ENCODE data around the gene SLC35F5. TPM values are rescaled to one million over a fixed set of nuclear protein-coding genes. Genes with fewer than 3 reads are reported as not detected.

The SLC35F5 gene
- total and polyA plus RNA-seq, 2 experiments from 2014 or later = 10.9 to 30.5 TPM

- Mint-ChIP-seq H3K27me3 (ENCODE audit: insufficient read depth, low read depth, poor library complexity) (no peaks in the 10 kb centered on the region), H3K36me3 (ENCODE audit: low read depth) (no peaks in the 10 kb centered on the region)
- no peak overlapping the region for H3K4me3 ChIP-seq
These were observed 22.3 kb downstream of the SLC35F5 start for GRCh38 chr2:113734185-113734584.

DNA sequence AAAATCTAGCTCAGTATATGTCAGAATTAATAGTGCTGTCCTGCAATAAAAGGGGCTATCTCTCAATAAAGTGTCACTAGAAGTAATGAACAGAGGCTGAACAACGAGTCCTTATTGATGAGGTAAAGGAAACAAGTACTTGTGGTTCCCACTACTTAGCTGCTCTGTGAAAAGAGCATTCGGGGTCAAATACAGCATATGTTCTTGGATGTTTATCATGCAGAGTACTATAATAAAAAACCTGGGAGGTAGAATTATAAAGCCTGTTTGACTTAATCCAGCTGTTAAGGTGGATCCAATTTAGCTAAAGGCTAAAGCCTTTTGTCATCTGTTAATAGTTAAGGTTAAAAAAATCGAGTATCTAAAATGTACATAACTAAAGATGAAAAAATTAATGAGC lies 32.4 kb downstream of the SLC35F5 start:
- Mint-ChIP-seq H3K4me3 (no peak overlapping the region), H3K36me3 (ENCODE audit: low read depth) (peaks cover 3% of the 10 kb centered on the region; the same call in 1 of the 3 replicates), H3K27me3 (ENCODE audit: insufficient read depth, low read depth, poor library complexity) (peaks cover 3% of the 10 kb centered on the region), H3K9me3 (no peaks in the 10 kb centered on the region; the same call in 2 of the 3 replicates), H3K27ac (no peak overlapping the region), H3K4me1 (no peaks in the 10 kb centered on the region)
- no peak for ATAC-seq
- peaks cover 4% of the 10 kb centered on the region; the same call in 1 of the 2 replicates for H3K36me3 ChIP-seq (ENCODE audit: insufficient read depth)
- no peak overlapping the region for H3K4me3 ChIP-seq
- no peaks in the 10 kb centered on the region for H3F3A ChIP-seq (replicated peaks; ENCODE audit: low read depth)
- no peaks in the 10 kb centered on the region for H3K27me3 ChIP-seq (ENCODE audit: insufficient read depth)
- no peak overlapping the region for H2AFZ ChIP-seq
- H4K20me1 ChIP-seq (replicated peaks; ENCODE audit: insufficient read depth) = no peaks in the 10 kb centered on the region; the same call in 1 of the 2 replicates
- no peak overlapping the region for H3K4me2 ChIP-seq
- H3K79me2 ChIP-seq (replicated peaks; ENCODE audit: insufficient read depth) = no peaks in the 10 kb centered on the region
- H3K4me1 ChIP-seq (ENCODE audit: insufficient read depth) = no peaks in the 10 kb centered on the region
- H3K9me2 ChIP-seq (ENCODE audit: insufficient read depth) = no peaks in the 10 kb centered on the region
- no peak for DNase-seq (ENCODE audit: low spot score)
- H3K27ac ChIP-seq (ENCODE audit: low read depth) = no peak overlapping the region
- TF ChIP-seq ZNF114 (CRISPR knock-in tag; IDR thresholded peaks at IDR 0.05) (no peak), JUNB (IDR thresholded peaks at IDR 0.05; ENCODE audit: unreplicated experiment) (no peak), CREB1 (CRISPR knock-in tag; IDR thresholded peaks at IDR 0.05; ENCODE audit: low read depth) (no peak), ETS1 (IDR thresholded peaks at IDR 0.05) (no peak), STAT1 (IDR thresholded peaks at IDR 0.05; ENCODE audit: unreplicated experiment) (no peak), EZH2phosphoT487 (IDR thresholded peaks at IDR 0.05; ENCODE audit: unreplicated experiment) (no peak), ZNF462 (CRISPR knock-in tag; IDR thresholded peaks at IDR 0.05) (no peak), ZNF331 (CRISPR knock-in tag; IDR thresholded peaks at IDR 0.05; ENCODE audit: low read depth) (no peak), NANOG (IDR thresholded peaks at IDR 0.05; ENCODE audit: borderline replicate concordance) (no peak)
- TF ChIP-seq, protein P1, sequence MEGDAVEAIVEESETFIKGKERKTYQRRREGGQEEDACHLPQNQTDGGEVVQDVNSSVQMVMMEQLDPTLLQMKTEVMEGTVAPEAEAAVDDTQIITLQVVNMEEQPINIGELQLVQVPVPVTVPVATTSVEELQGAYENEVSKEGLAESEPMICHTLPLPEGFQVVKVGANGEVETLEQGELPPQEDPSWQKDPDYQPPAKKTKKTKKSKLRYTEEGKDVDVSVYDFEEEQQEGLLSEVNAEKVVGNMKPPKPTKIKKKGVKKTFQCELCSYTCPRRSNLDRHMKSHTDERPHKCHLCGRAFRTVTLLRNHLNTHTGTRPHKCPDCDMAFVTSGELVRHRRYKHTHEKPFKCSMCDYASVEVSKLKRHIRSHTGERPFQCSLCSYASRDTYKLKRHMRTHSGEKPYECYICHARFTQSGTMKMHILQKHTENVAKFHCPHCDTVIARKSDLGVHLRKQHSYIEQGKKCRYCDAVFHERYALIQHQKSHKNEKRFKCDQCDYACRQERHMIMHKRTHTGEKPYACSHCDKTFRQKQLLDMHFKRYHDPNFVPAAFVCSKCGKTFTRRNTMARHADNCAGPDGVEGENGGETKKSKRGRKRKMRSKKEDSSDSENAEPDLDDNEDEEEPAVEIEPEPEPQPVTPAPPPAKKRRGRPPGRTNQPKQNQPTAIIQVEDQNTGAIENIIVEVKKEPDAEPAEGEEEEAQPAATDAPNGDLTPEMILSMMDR (conservative IDR thresholded peaks at IDR 0.05; ENCODE audit: low read depth in 2 of 2) = no peak

More at GRCh38 chr2:113734185-113734584, 22.3 kb downstream of the SLC35F5 start:
- no peaks in the 10 kb centered on the region for H3F3A ChIP-seq (replicated peaks; ENCODE audit: low read depth)
- H3K79me2 ChIP-seq (replicated peaks; ENCODE audit: insufficient read depth) = no peaks in the 10 kb centered on the region
- no peaks in the 10 kb centered on the region for H3K27me3 ChIP-seq (ENCODE audit: insufficient read depth)
- peaks cover 6% of the 10 kb centered on the region; the same call in 1 of the 2 replicates for H4K20me1 ChIP-seq (replicated peaks; ENCODE audit: insufficient read depth)
- H2AFZ ChIP-seq = no peak overlapping the region
- ATAC-seq (no peak), DNase-seq (ENCODE audit: low spot score) (no peak)
- no peaks in the 10 kb centered on the region for H3K4me1 Mint-ChIP-seq
- H3K9me3 Mint-ChIP-seq = no peaks in the 10 kb centered on the region
- no peaks in the 10 kb centered on the region for H3K36me3 ChIP-seq (ENCODE audit: insufficient read depth)
- H3K27ac Mint-ChIP-seq = no peak overlapping the region
- no peak overlapping the region for H3K4me3 Mint-ChIP-seq
- no peak overlapping the region for H3K27ac ChIP-seq (ENCODE audit: low read depth)
- TF ChIP-seq EZH2phosphoT487 (IDR thresholded peaks at IDR 0.05; ENCODE audit: unreplicated experiment) (no peak), POLR2AphosphoS5 (IDR thresholded peaks at IDR 0.05; ENCODE audit: low read depth) (no peak), ZNF114 (CRISPR knock-in tag; IDR thresholded peaks at IDR 0.05) (no peak)
- no peak overlapping the region for H3K4me2 ChIP-seq
- H3K9me2 ChIP-seq (ENCODE audit: insufficient read depth) = no peaks in the 10 kb centered on the region
- no peaks in the 10 kb centered on the region for H3K4me1 ChIP-seq (ENCODE audit: insufficient read depth)

Measured in GM23338 (cell line).